Left hindlimb (tissue), 1 donor: Measurements from ENCODE around the gene RHOT2.

ENCODE experiments used
- DNase-seq: peaks from one replicate; pipeline ENCODE4 v3.0.0-alpha.2; 2018

RHOT2 gene

GRCh38 chr16:648071-648780, 19.7 kb upstream of the RHOT2 start:
- DNase-seq = no peak

- DNase-seq = peak; percentile 94
Measured at GRCh38 chr16:648781-649589, 18.9 kb upstream of the RHOT2 start, which contains the start of gene WDR90. Gene WDR90, plus strand, starts transcription at chr16:649365. Its CDS starts 52 bp downstream, at chr16:649417.

DNA sequence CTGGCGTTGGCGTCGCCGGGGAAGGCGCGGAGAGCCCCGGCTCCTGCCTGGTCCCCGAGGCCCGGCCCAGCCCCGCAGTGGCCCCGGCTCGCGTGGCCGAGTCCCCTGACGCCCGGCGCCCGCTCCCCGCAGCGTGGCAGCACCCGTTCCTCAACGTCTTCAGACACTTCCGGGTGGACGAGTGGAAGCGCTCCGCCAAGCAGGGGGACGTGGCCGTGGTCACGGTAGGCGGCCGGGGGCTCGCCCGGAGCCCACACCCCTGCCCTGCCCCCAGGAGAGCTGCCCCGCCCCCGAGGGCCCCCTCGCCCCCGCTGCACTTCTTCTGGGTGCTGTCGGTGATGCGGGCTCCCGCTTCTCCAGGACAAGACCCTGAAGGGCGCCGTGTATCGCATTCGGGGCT, 18.3 kb upstream of the RHOT2 start:
- no peak for DNase-seq

GRCh38 chr16:651844-652243, 16.1 kb upstream of the RHOT2 start:
- DNase-seq = no peak

DNA sequence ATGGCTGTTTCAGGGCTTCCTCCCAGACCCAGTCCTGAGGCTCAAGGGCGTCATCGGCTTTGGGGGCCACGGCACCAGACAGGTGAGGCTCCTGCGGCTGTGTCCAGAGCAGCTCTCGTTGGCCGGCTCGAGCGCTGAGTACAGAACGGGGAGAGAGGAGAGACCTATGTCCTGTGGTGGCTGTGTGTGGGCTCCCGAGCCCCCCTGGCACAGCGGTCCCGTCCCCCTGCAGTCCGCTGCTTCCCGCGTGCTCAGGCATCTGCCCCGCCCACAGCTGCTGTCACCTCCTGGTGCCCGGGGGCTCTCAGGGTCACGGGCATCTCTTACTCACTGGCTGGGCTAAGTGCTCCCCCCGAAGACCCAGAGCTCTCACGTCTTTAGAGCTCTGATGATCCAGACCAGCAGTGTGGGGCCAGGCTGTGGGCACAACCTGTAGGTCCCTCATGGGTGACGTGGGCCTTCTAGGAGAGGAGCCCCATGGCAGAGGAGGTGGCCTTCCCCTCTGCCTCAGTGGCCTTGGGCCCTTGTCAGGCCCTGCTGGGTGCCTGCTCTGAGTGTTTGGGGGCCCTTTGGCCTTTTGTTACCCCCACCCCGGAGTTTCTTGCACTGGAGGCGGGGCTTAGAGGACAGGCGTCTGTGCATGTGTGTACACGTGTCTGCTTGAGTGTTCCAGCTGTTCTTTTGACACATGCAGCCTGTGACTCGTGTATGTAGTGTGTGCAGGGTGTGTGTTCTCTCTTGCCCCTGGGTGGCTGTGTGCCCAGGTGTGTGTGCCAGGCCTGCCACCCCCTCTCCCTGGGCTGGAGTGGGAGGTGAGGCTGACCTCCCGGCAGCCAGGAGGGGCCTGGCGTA, 15.3 kb upstream of the RHOT2 start:
- no peak for DNase-seq

- no peak for DNase-seq
Measured at GRCh38 chr16:654034-654433, 13.9 kb upstream of the RHOT2 start.

DNA sequence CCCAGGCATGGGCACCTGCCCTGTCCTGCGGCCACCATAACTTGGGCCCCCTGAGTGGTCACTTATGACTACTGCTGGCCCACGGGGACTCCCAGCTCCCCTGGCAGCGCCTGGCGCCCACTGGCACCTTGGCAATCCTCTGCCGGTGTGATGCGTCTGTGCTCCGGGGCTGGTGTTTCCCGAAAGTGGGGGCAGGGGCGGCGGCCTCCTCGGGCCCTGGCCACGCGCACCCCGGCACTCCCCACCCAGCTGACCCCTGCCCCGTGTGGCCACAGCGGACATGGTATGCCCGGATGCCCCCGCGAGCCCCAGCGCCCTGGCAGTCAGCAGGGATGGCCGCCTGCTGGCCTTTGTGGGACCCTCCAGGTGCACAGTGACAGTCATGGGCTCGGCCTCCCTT, 10.4 kb upstream of the RHOT2 start:
- DNase-seq = no peak

DNA sequence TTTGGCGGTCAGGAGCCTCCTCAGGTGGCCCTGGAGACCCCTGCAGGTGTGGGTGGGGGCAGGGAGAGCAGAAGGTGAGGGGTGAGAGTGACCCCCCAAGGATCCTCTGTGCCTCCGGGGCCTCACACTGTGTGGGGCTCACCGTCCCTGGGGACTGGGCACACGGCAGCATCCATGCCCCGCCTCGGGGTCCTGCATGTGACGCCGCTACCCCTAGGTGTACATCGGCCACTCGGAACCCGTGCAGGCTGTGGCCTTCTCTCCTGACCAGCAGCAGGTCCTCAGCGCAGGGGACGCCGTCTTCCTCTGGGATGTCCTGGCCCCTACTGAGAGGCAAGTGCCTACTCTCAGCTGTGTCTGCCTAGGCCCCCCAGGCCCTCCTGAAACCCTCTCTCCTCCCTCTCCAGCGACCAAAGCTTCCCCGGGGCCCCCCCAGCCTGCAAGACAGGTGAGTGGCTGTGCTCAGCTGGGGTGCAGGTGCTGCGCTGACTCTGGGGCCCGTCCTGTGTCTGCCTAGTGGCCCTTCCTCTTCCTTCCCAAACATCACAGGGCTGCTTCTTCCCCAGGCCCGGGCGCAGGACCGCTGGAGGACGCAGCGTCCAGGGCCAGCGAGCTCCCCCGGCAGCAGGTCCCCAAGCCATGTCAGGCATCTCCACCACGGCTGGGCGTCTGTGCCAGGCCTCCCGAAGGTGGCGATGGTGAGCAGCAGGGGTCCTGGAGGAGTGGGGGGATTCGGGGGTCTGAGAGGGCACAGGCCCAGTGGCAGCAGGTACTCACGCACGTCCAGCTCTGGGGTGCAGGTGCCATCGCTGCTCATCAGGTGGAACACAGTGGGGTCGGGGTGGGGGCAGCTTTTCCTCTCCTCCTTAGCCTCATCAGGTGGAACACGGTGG, 9.0 kb upstream of the RHOT2 start:
- no peak for DNase-seq

DNA sequence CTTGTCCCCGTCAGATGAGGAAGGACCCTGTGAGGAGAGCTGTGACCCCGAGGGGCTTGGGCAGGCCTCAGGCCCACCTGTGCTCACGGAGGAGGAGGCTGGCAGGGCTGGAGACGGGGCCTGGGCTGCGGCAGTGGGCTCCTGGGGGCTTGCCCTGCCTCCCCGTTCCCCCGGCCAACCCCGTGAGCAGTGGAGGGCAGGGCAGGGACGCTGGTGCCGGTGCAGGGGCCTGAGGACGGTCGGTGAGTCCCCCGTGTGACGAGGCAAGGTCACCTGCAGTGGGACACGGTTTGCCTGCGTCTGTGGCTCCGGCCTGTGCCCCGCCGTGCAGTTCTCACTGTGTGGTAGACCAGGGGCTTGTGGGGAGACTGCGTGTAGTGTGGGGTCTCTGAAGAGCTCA, 8.3 kb upstream of the RHOT2 start:
- no peak for DNase-seq

GRCh38 chr16:660132-660458, 7.8 kb upstream of the RHOT2 start:
- no peak for DNase-seq

- peak; percentile 87 for DNase-seq
Measured at GRCh38 chr16:660459-661183, 7.3 kb upstream of the RHOT2 start.

GRCh38 chr16:661184-661821, 6.6 kb upstream of the RHOT2 start:
- DNase-seq = no peak

DNA sequence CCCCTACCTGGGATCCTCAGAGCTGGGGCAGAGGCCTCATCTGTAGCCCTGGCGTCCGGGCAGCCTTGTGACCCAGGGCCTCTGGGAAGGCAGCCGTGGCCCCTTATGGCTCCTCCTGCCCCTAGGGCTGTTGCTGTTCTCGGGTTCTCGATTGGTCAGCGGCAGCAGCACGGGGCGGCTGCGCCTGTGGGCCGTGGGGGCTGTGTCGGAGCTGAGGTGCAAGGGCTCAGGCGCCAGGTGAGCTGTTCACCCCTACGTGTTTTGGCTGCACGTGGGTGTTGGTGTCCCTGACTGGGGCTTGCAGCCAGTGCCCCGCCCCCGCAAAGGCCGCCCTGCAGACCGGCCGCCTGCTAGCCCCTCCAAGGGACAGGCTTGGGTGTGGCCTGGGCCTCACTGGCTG, 5.8 kb upstream of the RHOT2 start:
- no peak for DNase-seq

GRCh38 chr16:662597-662996, 5.3 kb upstream of the RHOT2 start:
- no peak for DNase-seq

GRCh38 chr16:666572-666971, 1.4 kb upstream of the RHOT2 start:
- DNase-seq = no peak

- DNase-seq = no peak
Measured at GRCh38 chr16:667113-667779, 686 bp upstream of the RHOT2 start.

DNA sequence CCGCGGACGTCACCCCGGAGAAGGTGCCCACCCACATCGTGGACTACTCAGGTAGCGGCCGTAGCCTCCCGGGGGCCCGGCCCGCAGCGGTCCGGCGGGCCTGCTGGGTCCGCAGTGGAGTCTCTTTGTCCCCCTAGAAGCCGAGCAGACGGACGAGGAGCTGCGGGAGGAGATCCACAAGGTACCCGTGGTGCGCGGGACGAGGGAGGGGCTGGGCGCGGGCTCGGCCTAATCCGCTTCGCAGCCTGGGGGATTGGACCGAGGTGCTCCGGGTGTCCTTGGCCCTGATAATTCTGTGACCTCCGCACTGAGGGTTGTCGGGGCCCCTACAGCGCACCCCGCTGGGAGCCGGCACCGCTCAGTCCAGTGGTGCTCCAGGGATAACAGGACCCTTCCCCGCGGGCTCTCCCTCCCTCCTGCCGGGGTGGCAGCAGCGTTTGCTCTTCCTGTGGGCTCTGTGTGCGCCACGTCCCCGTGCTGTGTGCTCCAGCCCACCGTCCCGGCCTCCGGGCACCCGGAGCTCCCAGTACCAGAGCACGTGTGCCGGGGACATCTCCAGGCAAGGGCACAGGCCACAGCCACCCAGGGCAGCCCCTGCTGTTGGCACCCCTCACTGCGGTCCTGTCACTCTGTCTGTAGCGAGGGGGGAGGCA, 713 bp downstream of the RHOT2 start:
- no peak for DNase-seq

- DNase-seq = no peak
Measured at GRCh38 chr16:669666-670065, 1.7 kb downstream of the RHOT2 start.

DNA sequence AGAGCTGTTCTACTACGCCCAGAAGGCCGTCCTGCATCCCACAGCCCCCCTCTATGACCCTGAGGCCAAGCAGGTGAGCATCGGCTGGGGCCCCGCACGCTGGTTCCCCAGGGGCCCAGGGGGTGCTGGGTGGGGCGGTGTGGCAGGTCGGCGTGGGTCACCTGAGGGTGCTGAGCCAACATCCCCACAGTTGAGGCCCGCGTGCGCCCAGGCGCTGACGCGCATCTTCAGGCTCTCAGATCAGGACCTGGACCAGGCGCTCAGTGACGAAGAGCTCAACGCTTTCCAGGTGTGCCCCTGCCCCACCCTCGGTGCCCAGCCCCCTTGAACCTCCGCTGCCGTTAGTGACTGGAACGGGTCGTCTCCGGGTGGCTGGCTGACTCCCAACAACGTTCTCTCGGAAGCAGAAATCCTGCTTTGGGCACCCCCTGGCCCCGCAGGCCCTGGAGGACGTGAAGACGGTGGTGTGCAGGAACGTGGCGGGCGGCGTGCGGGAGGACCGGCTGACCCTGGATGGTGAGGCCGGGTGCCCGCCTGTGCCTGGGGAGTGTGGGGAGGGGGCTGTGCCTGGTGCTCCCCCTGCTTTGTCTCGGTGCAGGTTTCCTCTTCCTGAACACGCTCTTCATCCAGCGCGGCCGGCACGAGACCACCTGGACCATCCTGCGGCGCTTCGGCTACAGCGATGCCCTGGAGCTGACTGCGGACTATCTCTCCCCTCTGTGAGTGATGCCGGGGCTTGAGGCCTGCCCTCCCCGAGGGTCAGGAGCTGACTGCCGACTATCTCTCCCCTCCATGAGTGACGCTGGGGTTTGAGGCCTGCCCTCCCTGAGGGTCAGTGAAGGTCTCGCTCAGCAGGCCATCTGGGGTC, 2.8 kb downstream of the RHOT2 start:
- DNase-seq = no peak
